PC-3 (cell line): ENCODE measurements around the gene BIRC7.
A peak's percentile ranks its signal among the peaks of the same experiment; 100 is the strongest.
"Not testable (repeated sequence)": the region's sequence is repeated elsewhere in the genome, so short reads cannot be mapped to it uniquely, and the experiment has no call there.

ENCODE experiments used
- EZH2 ChIP-seq: fragments of 300-600 bp; sonication (generic); IDR thresholded peaks from one replicate; pipeline ENCODE4 v1.6.1; 2017; ENCODE audit warnings: antibody characterized with exemption, mild to moderate bottlenecking, low read length; ENCODE audit not compliant: unreplicated experiment
- EZH2phosphoT487 ChIP-seq: fragments of 300-600 bp; sonication (generic); IDR thresholded peaks from 2 replicates; pipeline ENCODE4 v1.6.1; 2018; ENCODE audit warnings: mild to moderate bottlenecking, antibody characterized with exemption, low read length, borderline replicate concordance
- TF ChIP-seq, protein P1 (sequence below): fragments of 300-600 bp; sonication (generic); conservative IDR thresholded peaks from 2 replicates; pipeline ENCODE4 v1.5.1; 2017; ENCODE audit warnings: antibody characterized with exemption, low read depth, mild to moderate bottlenecking, low read length

- not testable (repeated sequence) for TF ChIP-seq EZH2, EZH2phosphoT487
- TF ChIP-seq, protein P1, sequence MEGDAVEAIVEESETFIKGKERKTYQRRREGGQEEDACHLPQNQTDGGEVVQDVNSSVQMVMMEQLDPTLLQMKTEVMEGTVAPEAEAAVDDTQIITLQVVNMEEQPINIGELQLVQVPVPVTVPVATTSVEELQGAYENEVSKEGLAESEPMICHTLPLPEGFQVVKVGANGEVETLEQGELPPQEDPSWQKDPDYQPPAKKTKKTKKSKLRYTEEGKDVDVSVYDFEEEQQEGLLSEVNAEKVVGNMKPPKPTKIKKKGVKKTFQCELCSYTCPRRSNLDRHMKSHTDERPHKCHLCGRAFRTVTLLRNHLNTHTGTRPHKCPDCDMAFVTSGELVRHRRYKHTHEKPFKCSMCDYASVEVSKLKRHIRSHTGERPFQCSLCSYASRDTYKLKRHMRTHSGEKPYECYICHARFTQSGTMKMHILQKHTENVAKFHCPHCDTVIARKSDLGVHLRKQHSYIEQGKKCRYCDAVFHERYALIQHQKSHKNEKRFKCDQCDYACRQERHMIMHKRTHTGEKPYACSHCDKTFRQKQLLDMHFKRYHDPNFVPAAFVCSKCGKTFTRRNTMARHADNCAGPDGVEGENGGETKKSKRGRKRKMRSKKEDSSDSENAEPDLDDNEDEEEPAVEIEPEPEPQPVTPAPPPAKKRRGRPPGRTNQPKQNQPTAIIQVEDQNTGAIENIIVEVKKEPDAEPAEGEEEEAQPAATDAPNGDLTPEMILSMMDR, result peak; percentile 46; the same call in 1 of the 2 replicates
These were observed 15.6 kb downstream of the BIRC7 start for GRCh38 chr20:63251350-63251749.
